Gastrocnemius medialis (tissue), 4 donors: ENCODE results near the gene ZSWIM1. TPM values are rescaled to one million over a fixed set of nuclear protein-coding genes. Genes with fewer than 3 reads are reported as not detected.

ENCODE experiments used
- ATAC-seq, 2 donors: fragments of 150-250 bp; one replicate each; pipeline ENCODE4 v1.9.1; 2016
- DNase-seq, 2 donors: peaks; one replicate each; pipeline ENCODE4 v3.0.0-alpha.2; 2019
- H3K27ac ChIP-seq, 4 donors: fragments of 200-600 bp; sonication (generic); 1 replicate in 1 of 4; 2 replicates in 3 of 4; pipeline ENCODE4 v1.5.1; 2016 to 2018; ENCODE audit warnings: mild to moderate bottlenecking in 2 of 4, moderate library complexity in 1 of 4
- H3K27me3 ChIP-seq, 3 donors: fragments of 200-600 bp; sonication (generic) in 2 of 3; 1 replicate in 1 of 3; 2 replicates in 2 of 3; pipeline versions ENCODE4 v1.5.1 to v1.6.0; 2016 to 2019; ENCODE audit warnings: mild to moderate bottlenecking in 1 of 3, moderate library complexity in 1 of 3
- H3K36me3 ChIP-seq, 2 donors: fragments of 200-600 bp; sonication (generic) in 1 of 2; one replicate each; pipeline ENCODE4 v1.5.1; 2017 to 2018
- H3K4me1 ChIP-seq, 2 donors: fragments of 200-600 bp; sonication (generic) in 1 of 2; one replicate each; pipeline ENCODE4 v1.5.1; 2016 to 2017; ENCODE audit warnings: mild to moderate bottlenecking in 2 of 2
- H3K4me3 ChIP-seq, 4 donors: fragments of 200-600 bp; sonication (generic) in 3 of 4; 1 replicate in 1 of 4; 2 replicates in 3 of 4; pipeline ENCODE4 v1.5.1; 2016 to 2019; ENCODE audit warnings: mild to moderate bottlenecking in 2 of 4
- H3K9me3 ChIP-seq, 3 donors: fragments of 200-600 bp; sonication (generic) in 2 of 3; 1 replicate in 1 of 3; 2 replicates in 2 of 3; pipeline ENCODE4 v1.5.1; 2016 to 2019
- CTCF ChIP-seq, 5 experiments: fragments of 450-650 bp in 3 of 5; fragments of 200-600 bp in 2 of 5; sonication (generic) in 2 of 5; IDR thresholded peaks in 4 of 5; conservative IDR thresholded peaks in 1 of 5; 1 replicate in 4 of 5; 2 replicates in 1 of 5; pipeline ENCODE4 v1.5.1; 2016 to 2019; ENCODE audit warnings: antibody characterized with exemption in 5 of 5, mild to moderate bottlenecking in 3 of 5, moderate library complexity in 3 of 5
- POLR2A ChIP-seq, 2 donors: fragments of 450-650 bp; IDR thresholded peaks; one replicate each; pipeline ENCODE4 v1.6.1; 2017; ENCODE audit warnings: antibody characterized with exemption in 2 of 2, mild to moderate bottlenecking in 2 of 2, moderate library complexity in 2 of 2
- in situ Hi-C, 4 donors: fragments of 200-750 bp; cut with MboI; loops; one replicate each; pipeline versions ENCODE4 v1.15.0 to v1.8.0; 2017; ENCODE audit warnings: low sequenced_read_pairs in 4 of 4
- intact Hi-C: fragments of 100-400 bp; cut with DNase I; formaldehyde crosslinking; loops from one replicate; pipeline ENCODE4 v1.15.1; 2023; ENCODE audit warnings: low total_unique reads
- total RNA-seq, 4 donors: library from RNA; depleted of rRNA; stranded (reverse); fragments of >200 nt; gene quantifications; one replicate each; pipeline versions ENCODE4 v1.1.0 to v1.2.3, GENCODE V29; 2016

Gene ZSWIM1
- 1 to 10 TPM; 5.7 to 8.5 (median 6.9) TPM for total RNA-seq

GRCh38 chr20:45880988-45881788 is at the start of gene ZSWIM1:
Gene ZSWIM1, plus strand, starts transcription at chr20:45881227. Its CDS starts 1,366 bp downstream, at chr20:45882593.
- Histone ChIP-seq H3K4me3 (peak within 1 kb of the TSS; percentile 67 to 70 (median 68)), H3K9me3 (no peaks in the 10 kb centered on the region), H3K36me3 (peaks cover 0 to 32% of the 10 kb centered on the region in 2 donors), H3K4me1 (peaks cover 9 to 13% of the 10 kb centered on the region in 2 donors), H3K27ac (peak within 1 kb of the TSS; percentile 87 to 95 (median 92)), H3K27me3 (no peaks in the 10 kb centered on the region)
- peak; percentile 100 for ATAC-seq
- TF ChIP-seq POLR2A (IDR thresholded peaks at IDR 0.05) (peak in 1 of 2 donors; percentile 45), CTCF (IDR thresholded peaks at IDR 0.05 in 4 of 5, conservative IDR thresholded peaks at IDR 0.05 in 1 of 5) (no peak)
- peak; percentile 98 to 99 for DNase-seq
- in situ Hi-C loops (loop anchor here in 1 of 4 donors (10.0 kb wide), 1 partner anchor 86 kb away; the partner anchor contains the start of genes DNTTIP1 and WFDC3), intact Hi-C loops (loop anchor here (1.0 to 2.0 kb wide), 3 partner anchors 24 to 90 kb away; partner anchors contain the start of genes ACOT8 and ZSWIM3)

GRCh38 chr20:45832619-45833018 is 48.4 kb upstream of the ZSWIM1 start:
- H3K36me3 ChIP-seq, result peaks cover 0 to 6% of the 10 kb centered on the region in 2 donors
- DNase-seq (no peak), ATAC-seq (no peak)
- intact Hi-C loops, result loop anchor here (2.0 kb wide), 1 partner anchor 34 kb away; no protein-coding TSS in a partner anchor
- peak overlapping the region in 2 of 4 donors; percentile 73 to 79 for H3K4me3 ChIP-seq
- in situ Hi-C loops, result no loop called here
- H3K27me3 ChIP-seq, result no peaks in the 10 kb centered on the region
- H3K4me1 ChIP-seq, result peaks cover 49 to 66% of the 10 kb centered on the region in 2 donors
- peak overlapping the region; percentile 95 to 97 (median 96) for H3K27ac ChIP-seq
- TF ChIP-seq CTCF (IDR thresholded peaks at IDR 0.05 in 4 of 5, conservative IDR thresholded peaks at IDR 0.05 in 1 of 5) (no peak), POLR2A (IDR thresholded peaks at IDR 0.05) (no peak)
- H3K9me3 ChIP-seq, result no peaks in the 10 kb centered on the region

- in situ Hi-C loops (no loop called here), intact Hi-C loops (loop anchor here (2.0 kb wide), 1 partner anchor 34 kb away; no protein-coding TSS in a partner anchor)
- Histone ChIP-seq H3K36me3 (peaks cover 0 to 13% of the 10 kb centered on the region in 2 donors), H3K4me1 (peaks cover 46 to 66% of the 10 kb centered on the region in 2 donors), H3K27ac (peak within 1 kb of the TSS; percentile 95 to 97 (median 96)), H3K9me3 (no peaks in the 10 kb centered on the region), H3K27me3 (no peaks in the 10 kb centered on the region), H3K4me3 (peak within 1 kb of the TSS; percentile 73 to 80 (median 79))
- TF ChIP-seq POLR2A (IDR thresholded peaks at IDR 0.05) (no peak), CTCF (IDR thresholded peaks at IDR 0.05 in 4 of 5, conservative IDR thresholded peaks at IDR 0.05 in 1 of 5) (no peak)
- peak; percentile 47 to 57 for ATAC-seq
- peak; percentile 70 to 87 for DNase-seq
Observed at GRCh38 chr20:45833030-45833882, 47.8 kb upstream of the ZSWIM1 start, which contains the start of gene SNX21. Gene SNX21, plus strand, starts transcription at chr20:45833799. Its CDS starts 121 bp downstream, at chr20:45833920.
